Spleen (tissue), 11 donors: ENCODE measurements around the gene LGMN. TPM values are rescaled to one million over a fixed set of nuclear protein-coding genes. Genes with fewer than 3 reads are reported as not detected.
A peak's percentile ranks its signal among the peaks of the same experiment; 100 is the strongest.

Experiments used
- DNase-seq: peaks from one replicate; pipeline ENCODE4 v3.0.0-alpha.2; 2020
- H3K27ac ChIP-seq, 8 donors: fragments of 200-600 bp; sonication (generic) in 7 of 8; 1 replicate in 4 of 8; 2 replicates in 4 of 8; pipeline versions ENCODE4 v1.5.0 to v1.8.0; 2016 to 2021; ENCODE audit warnings: inconsistent platforms in 4 of 8, mild to moderate bottlenecking in 4 of 8, moderate library complexity in 1 of 8
- H3K27me3 ChIP-seq, 7 donors: fragments of 200-600 bp; sonication (generic) in 6 of 7; replicated peaks in 1 of 7; 1 replicate in 4 of 7; 2 replicates in 3 of 7; pipeline versions ENCODE4 v1.5.0 to v1.8.0; 2016 to 2021; ENCODE audit warnings: inconsistent platforms in 3 of 7, mild to moderate bottlenecking in 1 of 7
- H3K36me3 ChIP-seq, 6 donors: fragments of 200-600 bp; sonication (generic) in 5 of 6; 1 replicate in 4 of 6; 2 replicates in 2 of 6; pipeline versions ENCODE4 v1.5.0 to v1.8.0; 2016 to 2021; ENCODE audit warnings: inconsistent platforms in 2 of 6
- H3K4me1 ChIP-seq, 6 donors: fragments of 200-600 bp; sonication (generic) in 5 of 6; 1 replicate in 3 of 6; 2 replicates in 3 of 6; pipeline versions ENCODE4 v1.5.0 to v1.8.0; 2016 to 2021; ENCODE audit warnings: inconsistent platforms in 3 of 6
- H3K4me3 ChIP-seq, 8 donors: fragments of 200-600 bp; sonication (generic) in 7 of 8; 1 replicate in 4 of 8; 2 replicates in 4 of 8; pipeline versions ENCODE4 v1.5.0 to v1.8.0; 2016 to 2021; ENCODE audit warnings: inconsistent platforms in 4 of 8, mild to moderate bottlenecking in 4 of 8, moderate library complexity in 2 of 8
- H3K9me3 ChIP-seq, 8 donors: fragments of 200-600 bp; sonication (generic) in 7 of 8; 1 replicate in 4 of 8; 2 replicates in 4 of 8; pipeline versions ENCODE4 v1.5.0 to v1.8.0; 2016 to 2021; ENCODE audit warnings: inconsistent platforms in 4 of 8
- POLR2A ChIP-seq, 3 donors: fragments of 450-650 bp; IDR thresholded peaks; one replicate each; pipeline ENCODE4 v1.5.1; 2017; ENCODE audit warnings: antibody characterized with exemption in 3 of 3, mild to moderate bottlenecking in 1 of 3
- POLR2AphosphoS5 ChIP-seq, 3 donors: sonication (generic); formaldehyde crosslinking; IDR thresholded peaks; one replicate each; pipeline ENCODE4 v1.5.1; 2017; ENCODE audit warnings: antibody characterized with exemption in 3 of 3
- WGBS, 5 donors: extraction: QIAGEN DNeasy Blood & Tissue Kit in 3 of 5; methylation state at CpG; one replicate each; pipeline versions ENCODE4 v1.1.5 to v1.1.7; 2013 to 2018; 5-methylcytosine and 5-hydroxymethylcytosine counted together
- intact Hi-C: fragments of 100-400 bp; cut with DNase I; formaldehyde crosslinking; loops from one replicate; pipeline ENCODE4 v1.15.0; 2023; ENCODE audit warnings: low total_unique reads
- polyA plus RNA-seq, 3 donors: library from polyadenylated mRNA; stranded (reverse); fragments of 200-250 nt; gene quantifications; one replicate each; pipeline ENCODE4 v1.2.1, GENCODE V29; 2013
- total RNA-seq, 7 donors: library from RNA; depleted of rRNA in 3 of 7; stranded (reverse); fragments of >200 nt in 3 of 7; fragmentation: NEBNext Ultra II Directional in 4 of 7; extraction: Animal tissue kit (Norgen Biotek cat#: 25700) in 4 of 7; gene quantifications; one replicate each; pipeline versions ENCODE4 v1.1.0 to v1.2.1, GENCODE V29; 2016 to 2021
- TF ChIP-seq, protein P1 (sequence below), 11 experiments: fragments of 200-600 bp in 7 of 11; fragments of 450-650 bp in 4 of 11; sonication (generic) in 4 of 11; IDR thresholded peaks in 8 of 11; conservative IDR thresholded peaks in 3 of 11; 1 replicate in 7 of 11; 2 replicates in 4 of 11; pipeline versions ENCODE4 v1.4.0 to v1.8.0; 2016 to 2021; ENCODE audit warnings: antibody characterized with exemption in 11 of 11, inconsistent platforms in 4 of 11, mild to moderate bottlenecking in 1 of 11
- donor health status: healthy with polysubstance abuse.
- donor health status: DM: no; HTN: no; CAD: no; lungs with moderate emphysema.
- donor health status: DM: no; HTN: no; CAD: no.
- donor health status: Bipolar disorder and iron deficiency.
- donor health status: healthy.
- donor health status: DM: no; HTN: no; CAD: no.
- donor health status: DM: yes; HTN: yes; CAD: no.

The LGMN gene
- total and polyA plus RNA-seq, 10 donors, result 56.6 to 270 (median 196) TPM

DNA sequence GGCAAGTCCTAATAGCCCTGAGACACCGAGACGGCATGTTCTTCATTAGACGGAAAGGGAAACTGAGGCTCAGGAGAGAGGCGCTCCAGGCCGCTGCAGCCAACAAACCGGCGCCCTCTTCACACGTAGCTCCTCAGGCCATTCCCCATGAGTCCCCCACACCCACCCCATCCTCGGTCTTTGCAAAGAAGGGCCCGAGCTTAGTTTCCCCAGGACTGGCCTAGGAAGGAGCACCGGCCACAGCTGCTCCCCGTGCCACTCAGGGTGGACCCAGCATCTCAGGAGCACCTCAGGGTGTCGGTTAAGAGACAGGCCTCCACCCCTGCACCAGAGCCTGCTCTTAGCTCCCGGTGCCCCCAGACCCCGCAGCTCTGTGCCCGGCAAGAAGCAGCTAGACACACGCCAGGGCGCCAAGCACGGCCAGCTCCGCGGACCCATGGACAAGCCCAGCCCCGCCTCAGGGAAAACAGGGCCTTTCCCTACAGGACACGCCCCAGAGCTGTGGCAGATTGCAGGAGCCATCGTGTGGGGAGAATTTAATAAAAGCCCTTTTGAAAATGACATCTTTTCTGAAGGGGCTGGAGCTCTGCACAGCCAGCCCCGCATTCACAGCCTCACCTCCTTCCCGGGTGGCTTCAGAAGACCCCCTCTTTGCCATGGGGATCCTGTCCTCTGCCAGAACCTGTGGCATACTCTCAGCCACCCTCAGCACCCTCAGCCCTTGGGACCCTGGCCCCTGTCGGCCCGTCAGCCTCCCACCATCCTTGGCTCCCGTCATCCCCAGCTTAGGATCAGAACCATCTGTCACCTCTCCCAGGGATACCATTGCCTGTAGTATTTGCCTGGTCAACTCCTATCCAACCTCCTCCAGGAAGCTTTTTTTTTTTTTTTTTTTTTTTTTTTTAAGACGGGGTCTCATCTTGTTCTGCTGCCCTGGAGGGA, 59.7 kb downstream of the LGMN start:
- peaks cover 9 to 30% (median 26%) of the 10 kb centered on the region in 6 donors for H3K4me1 ChIP-seq
- no peaks in the 10 kb centered on the region for H3K27me3 ChIP-seq
- H3K36me3 ChIP-seq, result peaks cover 0 to 81% (median 55%) of the 10 kb centered on the region in 6 donors
- TF ChIP-seq POLR2AphosphoS5 (IDR thresholded peaks at IDR 0.05), result peak in 1 of 3 donors; percentile 72
- TF ChIP-seq, protein P1, sequence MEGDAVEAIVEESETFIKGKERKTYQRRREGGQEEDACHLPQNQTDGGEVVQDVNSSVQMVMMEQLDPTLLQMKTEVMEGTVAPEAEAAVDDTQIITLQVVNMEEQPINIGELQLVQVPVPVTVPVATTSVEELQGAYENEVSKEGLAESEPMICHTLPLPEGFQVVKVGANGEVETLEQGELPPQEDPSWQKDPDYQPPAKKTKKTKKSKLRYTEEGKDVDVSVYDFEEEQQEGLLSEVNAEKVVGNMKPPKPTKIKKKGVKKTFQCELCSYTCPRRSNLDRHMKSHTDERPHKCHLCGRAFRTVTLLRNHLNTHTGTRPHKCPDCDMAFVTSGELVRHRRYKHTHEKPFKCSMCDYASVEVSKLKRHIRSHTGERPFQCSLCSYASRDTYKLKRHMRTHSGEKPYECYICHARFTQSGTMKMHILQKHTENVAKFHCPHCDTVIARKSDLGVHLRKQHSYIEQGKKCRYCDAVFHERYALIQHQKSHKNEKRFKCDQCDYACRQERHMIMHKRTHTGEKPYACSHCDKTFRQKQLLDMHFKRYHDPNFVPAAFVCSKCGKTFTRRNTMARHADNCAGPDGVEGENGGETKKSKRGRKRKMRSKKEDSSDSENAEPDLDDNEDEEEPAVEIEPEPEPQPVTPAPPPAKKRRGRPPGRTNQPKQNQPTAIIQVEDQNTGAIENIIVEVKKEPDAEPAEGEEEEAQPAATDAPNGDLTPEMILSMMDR (IDR thresholded peaks at IDR 0.05 in 8 of 11, conservative IDR thresholded peaks at IDR 0.05 in 3 of 11), result no peak
- no peak for DNase-seq
- H3K4me3 ChIP-seq, result peak overlapping the region in 2 of 8 donors; percentile 45 to 61
- intact Hi-C loops, result no loop called here
- H3K27ac ChIP-seq, result no peak overlapping the region
- no peaks in the 10 kb centered on the region for H3K9me3 ChIP-seq
- WGBS, 5 donors, result 89 to 95% (median 92%) methylated on average over 30 of the region's 30 CpGs

DNA sequence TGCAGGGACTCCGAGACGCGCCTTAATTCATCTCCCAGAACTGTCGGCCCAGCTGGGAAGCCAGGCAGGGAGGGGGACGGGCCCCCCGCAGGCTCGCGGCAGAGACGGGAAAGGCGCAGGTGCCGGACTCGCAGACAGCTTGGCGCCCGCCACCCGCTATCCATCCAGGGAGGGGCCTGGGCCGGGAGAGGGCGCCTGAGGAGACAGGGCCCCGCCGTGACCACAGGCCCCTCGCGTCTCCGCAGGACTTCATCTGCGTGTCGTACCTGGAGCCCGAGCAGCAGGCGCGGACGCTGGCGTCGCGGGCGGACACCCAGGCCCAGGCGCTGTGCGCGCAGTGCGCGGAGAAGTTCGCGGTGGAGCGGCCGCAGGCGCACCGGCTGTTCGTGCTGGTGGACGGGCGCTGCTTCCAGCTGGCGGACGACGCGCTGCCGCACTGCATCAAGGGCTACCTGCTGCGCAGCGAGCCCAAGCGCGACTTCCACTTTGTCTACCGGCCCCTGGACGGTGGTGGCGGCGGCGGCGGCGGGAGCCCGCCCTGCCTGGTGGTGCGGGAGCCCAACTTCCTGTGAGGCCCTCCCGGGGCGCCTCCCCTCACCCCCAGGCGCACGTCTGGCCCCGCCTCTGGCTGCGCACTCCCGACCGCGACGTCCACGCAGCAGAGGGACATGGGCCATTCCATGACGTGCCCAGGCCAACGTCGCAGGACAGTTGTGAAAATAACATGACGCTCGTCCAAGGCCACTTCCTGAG, 60.6 kb downstream of the LGMN start:
- Histone ChIP-seq H3K4me3 (peak overlapping the region in 7 of 8 donors; percentile 15 to 61 (median 28)), H3K4me1 (peaks cover 6 to 21% (median 18%) of the 10 kb centered on the region in 6 donors), H3K36me3 (peaks cover 0 to 90% (median 58%) of the 10 kb centered on the region in 6 donors), H3K27ac (peak overlapping the region in 3 of 8 donors; percentile 15 to 30 (median 30)), H3K9me3 (no peaks in the 10 kb centered on the region), H3K27me3 (no peaks in the 10 kb centered on the region)
- DNase-seq, result peak; percentile 80
- 78 to 93% (median 86%) methylated on average over 54 to 80 of the region's 80 CpGs for WGBS, 5 donors
- TF ChIP-seq POLR2AphosphoS5 (IDR thresholded peaks at IDR 0.05) (peak; percentile 42 to 73 (median 68)), POLR2A (IDR thresholded peaks at IDR 0.05) (no peak)
- TF ChIP-seq, protein P1 (IDR thresholded peaks at IDR 0.05 in 8 of 11, conservative IDR thresholded peaks at IDR 0.05 in 3 of 11), result no peak
- intact Hi-C loops, result no loop called here

DNA sequence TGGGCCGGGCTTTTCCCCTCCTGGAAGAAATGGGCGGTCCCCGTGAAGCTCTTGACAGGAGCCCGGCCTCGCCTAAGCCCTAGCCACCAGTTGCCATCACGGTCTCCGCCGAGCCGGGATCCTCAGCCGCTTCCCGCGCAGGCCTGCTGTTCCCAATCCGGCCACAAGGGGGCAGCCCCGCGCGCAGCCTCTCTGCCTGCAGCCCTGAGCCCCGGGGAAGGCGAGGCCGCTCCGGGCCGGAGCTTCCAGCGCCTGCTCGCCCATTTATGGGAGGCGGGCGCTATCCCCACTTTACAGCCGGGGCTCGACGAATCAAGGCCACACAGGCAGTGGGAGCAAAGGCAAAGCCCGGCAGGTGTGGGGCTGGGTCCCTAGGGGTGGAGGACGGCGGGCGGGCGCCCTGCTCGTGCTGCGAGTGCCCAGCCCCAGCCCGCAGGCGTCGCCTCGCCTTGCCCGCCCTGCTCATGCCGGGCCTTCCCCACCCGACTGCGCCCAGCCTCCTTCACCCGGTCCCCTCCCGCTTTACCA, 61.5 kb downstream of the LGMN start:
- Histone ChIP-seq H3K27me3 (no peaks in the 10 kb centered on the region), H3K4me1 (peaks cover 0 to 12% (median 9%) of the 10 kb centered on the region in 6 donors), H3K27ac (peak overlapping the region in 3 of 8 donors; percentile 1 to 30 (median 16)), H3K4me3 (peak overlapping the region in 6 of 8 donors; percentile 19 to 61 (median 30)), H3K36me3 (peaks cover 0 to 99% (median 65%) of the 10 kb centered on the region in 6 donors), H3K9me3 (no peaks in the 10 kb centered on the region)
- 38 to 86% (median 47%) methylated on average over 38 to 45 of the region's 45 CpGs for WGBS, 5 donors
- intact Hi-C loops, result no loop called here
- peak; percentile 91 for DNase-seq
- TF ChIP-seq, protein P1 (IDR thresholded peaks at IDR 0.05 in 8 of 11, conservative IDR thresholded peaks at IDR 0.05 in 3 of 11), result peak; percentile 50 to 100 (median 89)
- TF ChIP-seq POLR2A (IDR thresholded peaks at IDR 0.05), result no peak
- peak; percentile 63 to 82 (median 76) for TF ChIP-seq POLR2AphosphoS5 (IDR thresholded peaks at IDR 0.05)
